ENCODE measurements around the gene GRAMD1A.

The GRAMD1A gene

GRCh38 chr19:35044317-35045117 lies 44.4 kb downstream of the GRAMD1A start:
- TF ChIP-seq PATZ1 (CRISPR knock-in tag; IDR thresholded peaks at IDR 0.05; ENCODE audit: borderline replicate concordance) (no peak), GLIS3 (CRISPR knock-in tag; IDR thresholded peaks at IDR 0.05) (no peak), SNAI2 (CRISPR knock-in tag; IDR thresholded peaks at IDR 0.05) (no peak), RARB (CRISPR knock-in tag; IDR thresholded peaks at IDR 0.05) (no peak), PPARA (CRISPR knock-in tag; IDR thresholded peaks at IDR 0.05; ENCODE audit: borderline replicate concordance) (no peak), ZFP3 (CRISPR knock-in tag; IDR thresholded peaks at IDR 0.05) (no peak), ISL1 (CRISPR knock-in tag; IDR thresholded peaks at IDR 0.05) (no peak), ZNF70 (CRISPR knock-in tag; IDR thresholded peaks at IDR 0.05) (no peak), CSDC2 (CRISPR knock-in tag; IDR thresholded peaks at IDR 0.05) (no peak), OSR1 (CRISPR knock-in tag; IDR thresholded peaks at IDR 0.05) (no peak), ESRRG (CRISPR knock-in tag; IDR thresholded peaks at IDR 0.05) (no peak), ARNTL (CRISPR knock-in tag; IDR thresholded peaks at IDR 0.05; ENCODE audit: borderline replicate concordance, low read depth) (no peak), BACH2 (CRISPR knock-in tag; IDR thresholded peaks at IDR 0.05; ENCODE audit: borderline replicate concordance) (no peak), CSRNP3 (CRISPR knock-in tag; IDR thresholded peaks at IDR 0.05) (no peak), ZFP30 (CRISPR knock-in tag; IDR thresholded peaks at IDR 0.05) (no peak)
- ATAC-seq: peak; percentile 63

- ATAC-seq: peak; percentile 68
- TF ChIP-seq CSDC2 (CRISPR knock-in tag; IDR thresholded peaks at IDR 0.05) (no peak), RARB (CRISPR knock-in tag; IDR thresholded peaks at IDR 0.05) (no peak), TOX (CRISPR knock-in tag; IDR thresholded peaks at IDR 0.05; ENCODE audit: borderline replicate concordance) (no peak), ZNF70 (CRISPR knock-in tag; IDR thresholded peaks at IDR 0.05) (no peak), CSRNP3 (CRISPR knock-in tag; IDR thresholded peaks at IDR 0.05) (no peak), SNAI2 (CRISPR knock-in tag; IDR thresholded peaks at IDR 0.05) (no peak), ESRRG (CRISPR knock-in tag; IDR thresholded peaks at IDR 0.05) (no peak), TCF4 (CRISPR knock-in tag; IDR thresholded peaks at IDR 0.05; ENCODE audit: borderline replicate concordance) (no peak), ARNTL (CRISPR knock-in tag; IDR thresholded peaks at IDR 0.05; ENCODE audit: borderline replicate concordance, low read depth) (no peak), PATZ1 (CRISPR knock-in tag; IDR thresholded peaks at IDR 0.05; ENCODE audit: borderline replicate concordance) (no peak), CREB5 (CRISPR knock-in tag; IDR thresholded peaks at IDR 0.05; ENCODE audit: low read depth) (no peak), ISL1 (CRISPR knock-in tag; IDR thresholded peaks at IDR 0.05) (no peak), ZNF8 (CRISPR knock-in tag; IDR thresholded peaks at IDR 0.05) (no peak), ZFP30 (CRISPR knock-in tag; IDR thresholded peaks at IDR 0.05) (no peak), BACH2 (CRISPR knock-in tag; IDR thresholded peaks at IDR 0.05; ENCODE audit: borderline replicate concordance) (no peak), PPARA (CRISPR knock-in tag; IDR thresholded peaks at IDR 0.05; ENCODE audit: borderline replicate concordance) (no peak), ZNF565 (CRISPR knock-in tag; conservative IDR thresholded peaks at IDR 0.05; ENCODE audit: low read depth) (no peak), OSR1 (CRISPR knock-in tag; IDR thresholded peaks at IDR 0.05) (no peak), POU6F1 (CRISPR knock-in tag; IDR thresholded peaks at IDR 0.05; ENCODE audit: borderline replicate concordance, low read depth) (no peak), ZC3H10 (CRISPR knock-in tag; IDR thresholded peaks at IDR 0.05) (no peak)
Observed at GRCh38 chr19:35045667-35046300, 45.7 kb downstream of the GRAMD1A start.
